Tibial nerve (tissue), 4 donors: ENCODE data around the gene TRIP10.

Experiments used
- CTCF ChIP-seq, 5 experiments: fragments of 200-600 bp in 3 of 5; fragments of 450-650 bp in 2 of 5; sonication (generic) in 3 of 5; IDR thresholded peaks; one replicate each; pipeline ENCODE4 v1.5.1; 2016 to 2019; ENCODE audit warnings: antibody characterized with exemption in 5 of 5, mild to moderate bottlenecking in 3 of 5, moderate library complexity in 2 of 5
- EP300 ChIP-seq, 2 donors: sonication (generic); formaldehyde crosslinking; IDR thresholded peaks; one replicate each; pipeline ENCODE4 v1.6.1; 2017; ENCODE audit warnings: antibody characterized with exemption in 2 of 2, mild to moderate bottlenecking in 1 of 2
- POLR2A ChIP-seq, 2 donors: fragments of 450-650 bp; IDR thresholded peaks; one replicate each; pipeline ENCODE4 v1.6.1; 2017; ENCODE audit warnings: antibody characterized with exemption in 2 of 2, mild to moderate bottlenecking in 2 of 2, moderate library complexity in 2 of 2

GRCh38 chr19:6691342-6691741 lies 48.1 kb upstream of the TRIP10 start:
- TF ChIP-seq CTCF (IDR thresholded peaks at IDR 0.05) (no peak), POLR2A (IDR thresholded peaks at IDR 0.05) (no peak), EP300 (IDR thresholded peaks at IDR 0.05) (no peak)
